GM18498 (cell line): ENCODE results near the gene POLR2F.
"Not testable (repeated sequence)": the region's sequence is repeated elsewhere in the genome, so short reads cannot be mapped to it uniquely, and the experiment has no call there.

Source experiments
- ATAC-seq: cut with Tn5 transposase; IDR thresholded peaks from one replicate; pipeline ENCODE4 v1.9.1; 2021; ENCODE audit warnings: mild to moderate bottlenecking, moderate library complexity; ENCODE audit not compliant: unreplicated experiment

Gene POLR2F

DNA sequence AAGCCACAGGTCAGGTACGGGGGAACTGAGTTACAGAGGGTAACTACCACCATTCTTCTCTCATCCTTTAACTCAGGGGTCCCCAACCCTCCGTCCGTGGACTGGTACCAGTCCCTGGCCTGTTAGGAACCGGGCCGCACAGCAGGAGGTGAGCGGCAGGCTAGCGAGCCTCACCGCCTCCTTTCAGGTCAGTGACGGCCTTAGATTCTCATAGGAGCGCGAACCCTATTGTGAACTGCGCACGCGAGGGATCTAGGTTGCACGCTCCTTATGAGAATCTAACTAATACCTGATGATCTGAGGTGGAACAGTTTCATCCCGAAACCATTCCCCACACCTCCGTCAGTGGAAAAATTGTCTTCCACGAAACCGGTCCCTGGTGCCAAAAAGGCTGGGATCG is 870 bp upstream of the POLR2F start:
- ATAC-seq = not testable (repeated sequence)

DNA sequence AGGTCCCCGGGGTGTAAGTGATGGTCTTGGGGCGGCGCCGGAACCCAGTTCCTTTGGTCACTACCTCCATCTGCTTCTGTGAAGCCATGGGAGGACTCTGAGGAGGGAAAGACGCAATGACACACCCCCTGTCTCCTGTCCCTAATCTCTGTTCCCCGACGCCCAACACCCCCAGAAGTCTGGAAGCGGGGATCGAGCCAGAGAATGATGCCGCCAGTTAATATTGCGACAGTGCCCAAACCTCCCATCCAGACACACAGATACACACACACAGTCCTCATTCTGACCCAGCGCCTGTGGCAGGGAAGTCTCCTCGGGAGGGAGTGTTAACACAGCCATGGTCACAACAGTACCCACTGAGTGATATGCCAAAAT is 450 bp upstream of the POLR2F start:
- ATAC-seq = no peak

DNA sequence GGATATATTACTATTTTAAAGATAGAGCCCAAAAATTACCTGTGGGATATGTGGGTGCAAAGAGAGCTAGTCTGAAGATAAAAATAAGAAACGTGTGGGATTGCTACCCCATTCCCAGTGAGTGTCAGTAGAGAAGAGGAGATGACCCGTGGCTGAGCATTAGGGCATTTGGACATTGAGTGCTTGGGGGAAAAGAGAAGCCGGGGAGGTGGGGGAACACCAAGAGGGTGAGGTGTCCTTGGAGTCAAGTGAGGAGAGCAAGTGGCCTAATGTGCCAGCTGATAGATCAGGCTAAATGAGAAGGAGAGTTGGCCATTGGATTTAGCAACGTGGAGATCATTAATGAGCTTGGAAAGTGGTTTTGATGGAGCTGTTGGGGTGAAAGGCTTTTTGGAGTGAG is 1.2 kb downstream of the POLR2F start:
- ATAC-seq = no peak

DNA sequence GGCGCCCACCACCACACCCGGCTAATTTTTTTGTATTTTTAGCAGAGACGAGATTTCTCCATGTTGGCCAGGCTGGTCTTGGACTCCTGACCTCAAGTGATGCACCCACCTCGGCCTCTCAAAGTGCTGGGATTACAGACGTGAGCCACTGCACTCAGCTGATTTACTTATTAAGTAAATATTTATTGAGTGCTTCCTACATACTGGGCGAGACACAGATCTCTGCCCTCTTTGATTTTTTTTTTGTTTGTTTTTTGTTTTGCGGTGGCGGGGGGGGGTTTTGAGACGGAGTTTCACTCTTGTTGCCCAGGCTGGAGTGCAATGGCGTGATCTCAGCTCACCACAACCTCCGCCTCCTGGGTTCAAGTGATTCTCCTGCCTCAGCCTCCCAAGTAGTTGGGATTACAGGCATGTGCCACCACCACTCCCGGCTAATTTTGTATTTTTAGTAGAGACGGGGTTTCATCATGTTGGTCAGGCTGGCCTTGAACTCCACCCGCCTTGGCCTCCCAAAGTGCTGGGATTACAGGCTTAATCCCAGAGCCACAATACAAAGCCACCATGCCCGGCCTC is 2.4 kb downstream of the POLR2F start:
- ATAC-seq = not testable (repeated sequence)

DNA sequence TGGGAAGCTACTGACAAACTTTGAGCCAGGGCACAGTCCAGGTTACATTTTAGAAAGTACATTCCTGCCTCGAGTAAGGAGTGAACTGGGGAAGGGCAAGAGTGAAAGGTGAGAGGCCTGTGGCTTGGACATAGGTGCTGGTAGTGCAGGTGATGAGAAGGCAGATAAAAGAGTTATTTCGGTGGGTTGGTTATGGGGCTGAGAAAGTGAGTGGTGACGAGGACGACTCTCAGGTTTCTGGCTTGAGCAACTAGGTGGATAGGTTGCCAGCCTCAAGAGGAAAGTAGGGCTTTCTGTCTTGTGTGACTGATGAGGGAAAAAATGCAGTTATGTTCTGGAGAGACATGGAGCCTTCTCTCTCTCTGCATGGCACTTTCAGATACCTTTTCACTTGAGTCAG is 3.7 kb downstream of the POLR2F start:
- ATAC-seq = no peak

DNA sequence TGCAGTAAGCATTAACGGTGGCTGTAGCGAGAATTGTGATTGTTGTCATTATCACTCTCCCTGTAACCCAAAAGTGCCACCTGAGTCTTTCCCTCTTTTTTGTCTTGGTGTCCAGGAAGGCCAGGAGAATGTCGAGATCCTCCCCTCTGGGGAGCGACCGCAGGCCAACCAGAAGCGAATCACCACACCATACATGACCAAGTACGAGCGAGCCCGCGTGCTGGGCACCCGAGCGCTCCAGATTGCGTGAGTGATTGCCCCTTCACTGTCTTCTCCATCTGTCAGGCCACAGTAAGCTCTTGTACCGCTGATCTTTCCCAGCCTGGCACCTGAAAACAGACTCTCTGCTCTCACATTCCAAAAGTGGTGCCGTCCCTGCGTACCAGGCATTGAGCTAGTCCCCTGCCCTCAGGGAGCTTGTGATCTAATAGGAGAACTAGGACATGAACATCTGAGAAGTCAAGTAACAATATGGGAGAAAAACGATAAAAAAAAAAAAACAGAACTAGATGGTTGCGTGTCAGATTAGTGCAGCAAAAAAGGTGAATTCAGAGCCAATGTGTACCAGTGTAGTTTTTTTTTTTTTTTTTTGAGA is 5.8 kb downstream of the POLR2F start:
- ATAC-seq = no peak

DNA sequence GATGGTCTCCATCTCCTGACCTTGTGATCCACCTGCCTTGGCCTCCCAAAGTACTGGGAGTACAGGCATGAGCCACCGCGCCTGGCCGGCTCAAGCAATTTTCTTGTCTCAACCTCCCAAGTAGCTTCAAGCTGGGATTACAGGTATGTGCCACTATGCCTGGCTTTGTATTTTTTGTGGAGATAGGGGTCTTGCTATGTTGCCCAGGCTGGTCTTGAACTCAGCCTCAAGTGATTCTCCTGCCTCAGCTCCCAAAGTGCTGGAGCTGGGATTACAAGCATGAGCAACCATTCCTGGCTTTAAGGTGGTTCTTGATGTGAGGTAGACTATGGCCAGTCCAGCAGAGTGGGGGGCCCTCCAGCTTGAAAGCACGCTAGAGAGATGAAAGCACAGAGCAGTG is 7.6 kb downstream of the POLR2F start:
- ATAC-seq = no peak

DNA sequence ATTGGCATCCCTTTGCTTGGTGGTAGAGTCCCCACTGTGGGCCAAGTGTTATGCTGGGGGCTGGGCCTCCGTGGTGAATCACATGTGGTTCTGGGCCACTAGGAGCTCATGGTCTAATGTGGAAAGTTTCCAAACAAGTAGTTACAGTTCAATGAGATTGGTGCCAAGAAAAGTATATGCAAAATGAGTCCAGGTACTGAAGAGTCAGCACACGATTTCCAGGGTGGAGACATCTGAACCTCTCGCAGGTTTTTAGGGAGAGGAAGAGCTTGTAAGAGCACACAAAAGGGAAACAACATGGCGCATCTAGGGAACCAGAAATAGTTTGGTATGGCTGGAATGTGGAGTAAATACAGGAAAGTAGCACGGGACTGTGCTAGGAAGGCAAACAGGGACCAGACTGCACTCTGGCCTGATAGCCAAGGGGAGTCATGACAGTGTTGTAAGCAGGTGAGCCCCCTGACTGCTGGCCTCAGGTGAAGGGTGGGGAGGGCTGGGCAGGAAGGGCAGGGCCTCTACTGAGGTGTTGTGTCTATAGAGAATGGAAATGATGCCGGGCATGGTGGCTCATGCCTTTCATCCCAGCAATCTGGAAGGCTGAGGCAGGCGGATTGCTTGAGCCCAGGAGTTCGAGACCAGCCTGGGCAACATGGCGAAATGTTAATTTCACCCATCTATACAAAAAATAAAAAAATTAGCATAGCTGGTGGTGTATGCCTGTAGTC is 12.6 kb downstream of the POLR2F start:
- ATAC-seq = no peak

DNA sequence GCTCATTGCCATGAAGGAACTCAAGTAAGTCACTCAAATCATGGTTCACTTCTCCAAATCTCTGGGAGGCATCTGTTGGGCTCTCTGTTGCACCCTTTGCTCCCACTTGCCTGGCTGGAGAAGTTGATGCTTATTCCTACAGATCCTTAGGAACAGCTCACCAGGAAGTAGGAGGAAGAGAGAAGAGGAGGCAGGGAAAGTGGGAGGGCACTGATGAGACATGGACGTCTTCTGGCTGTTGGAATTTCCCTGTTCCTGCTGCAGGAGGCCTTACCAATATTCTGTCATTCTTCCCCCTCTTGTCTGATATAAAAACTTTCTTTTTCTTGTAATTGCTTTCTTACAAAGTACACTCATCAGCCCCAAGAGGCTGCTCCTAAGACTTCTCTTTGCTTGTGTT is 13.6 kb downstream of the POLR2F start:
- ATAC-seq = no peak

DNA sequence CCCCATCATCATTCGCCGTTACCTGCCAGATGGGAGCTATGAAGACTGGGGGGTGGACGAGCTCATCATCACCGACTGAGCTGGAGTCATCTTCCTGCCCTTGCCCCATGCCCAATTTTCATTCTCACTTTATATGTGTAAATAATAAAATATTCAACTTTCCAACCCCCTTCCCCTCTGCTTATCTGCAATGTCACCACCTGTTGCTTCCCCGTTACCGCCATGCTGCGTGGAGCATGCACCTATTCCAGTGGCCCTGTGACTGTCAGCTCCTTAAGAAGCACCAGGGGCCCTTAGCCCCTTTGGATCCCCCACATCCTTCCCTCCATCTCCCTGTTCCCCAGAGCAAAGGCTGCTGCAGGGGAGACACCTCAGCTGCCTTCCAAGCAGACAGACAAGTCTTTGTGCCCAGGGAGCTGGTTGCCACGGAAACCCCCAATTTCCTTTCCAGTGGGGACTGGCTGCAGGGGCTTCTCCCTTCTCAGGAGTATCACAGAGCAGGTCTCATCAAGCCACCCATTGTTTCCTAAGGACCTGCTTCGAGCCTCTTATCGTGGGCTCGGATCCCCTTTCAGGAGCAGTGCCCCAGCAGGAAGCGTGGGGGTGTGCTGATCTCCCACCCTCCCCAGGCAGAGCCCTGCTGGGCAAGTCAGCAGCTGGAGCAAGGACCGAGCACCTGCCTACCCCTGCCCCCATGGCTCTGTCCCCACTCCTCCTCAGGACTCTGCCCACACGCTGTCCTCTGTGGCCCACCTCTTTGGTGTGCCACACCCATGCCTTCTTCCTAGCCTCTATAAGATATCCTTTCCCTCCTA is 14.3 kb downstream of the POLR2F start:
- no peak for ATAC-seq

DNA sequence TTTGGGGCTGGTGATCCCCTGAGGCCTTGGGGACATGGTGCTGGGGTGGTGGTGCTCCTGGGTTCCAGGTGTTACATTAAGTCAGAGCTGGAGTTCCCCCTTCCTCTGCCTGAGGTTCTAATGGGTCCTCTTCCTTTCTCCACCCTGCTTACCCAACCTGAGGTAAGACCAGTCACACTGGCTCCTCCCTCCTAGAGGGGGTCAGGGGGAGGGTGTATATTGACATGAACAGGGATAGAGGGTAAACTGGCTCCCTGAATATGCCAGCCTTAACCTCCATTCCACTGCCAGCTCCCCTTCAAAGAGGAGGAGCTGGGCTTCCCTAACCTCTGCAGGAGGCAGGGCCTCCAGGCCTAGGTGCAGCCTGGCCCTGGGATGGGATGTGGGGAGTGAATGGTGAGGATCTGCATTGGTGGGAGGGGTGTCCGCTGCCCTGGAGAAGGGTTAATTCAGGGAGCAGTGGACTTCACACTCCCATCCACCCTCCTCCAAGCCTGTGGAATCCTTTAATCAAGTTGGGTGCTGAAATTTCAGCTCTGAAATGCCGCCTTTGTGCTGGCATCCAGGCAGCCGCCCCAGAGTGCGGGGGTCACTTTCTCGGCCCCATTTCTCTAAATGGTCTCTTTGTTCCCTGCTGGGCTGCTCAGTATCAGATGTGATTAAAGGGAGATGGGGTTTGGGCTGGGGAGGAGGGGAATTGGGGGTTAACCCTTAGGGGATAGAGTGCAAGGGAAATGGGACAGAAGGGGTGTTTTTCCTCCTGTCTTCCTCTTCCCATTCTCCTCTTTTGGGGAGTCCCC is 15.2 kb downstream of the POLR2F start:
- ATAC-seq = no peak

DNA sequence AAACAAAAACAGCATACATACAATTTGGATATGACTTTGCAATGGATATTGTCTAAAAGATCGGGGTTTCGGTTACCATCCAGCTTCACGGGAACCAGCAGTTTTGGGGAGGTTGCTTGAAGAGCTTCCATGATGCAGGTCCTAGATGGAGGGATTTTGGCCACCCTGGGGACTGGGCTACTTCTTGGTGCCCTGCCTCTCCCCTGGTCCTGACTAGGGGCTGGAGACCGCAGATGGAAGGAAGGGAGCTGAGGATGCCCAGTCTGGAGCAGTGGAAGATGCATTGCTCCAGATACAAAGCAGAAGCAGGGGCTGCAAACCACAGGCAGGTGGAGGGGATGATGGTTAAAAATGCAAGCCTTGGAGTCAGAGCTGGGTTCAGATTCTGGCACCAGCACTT is 17.4 kb downstream of the POLR2F start:
- no peak for ATAC-seq

DNA sequence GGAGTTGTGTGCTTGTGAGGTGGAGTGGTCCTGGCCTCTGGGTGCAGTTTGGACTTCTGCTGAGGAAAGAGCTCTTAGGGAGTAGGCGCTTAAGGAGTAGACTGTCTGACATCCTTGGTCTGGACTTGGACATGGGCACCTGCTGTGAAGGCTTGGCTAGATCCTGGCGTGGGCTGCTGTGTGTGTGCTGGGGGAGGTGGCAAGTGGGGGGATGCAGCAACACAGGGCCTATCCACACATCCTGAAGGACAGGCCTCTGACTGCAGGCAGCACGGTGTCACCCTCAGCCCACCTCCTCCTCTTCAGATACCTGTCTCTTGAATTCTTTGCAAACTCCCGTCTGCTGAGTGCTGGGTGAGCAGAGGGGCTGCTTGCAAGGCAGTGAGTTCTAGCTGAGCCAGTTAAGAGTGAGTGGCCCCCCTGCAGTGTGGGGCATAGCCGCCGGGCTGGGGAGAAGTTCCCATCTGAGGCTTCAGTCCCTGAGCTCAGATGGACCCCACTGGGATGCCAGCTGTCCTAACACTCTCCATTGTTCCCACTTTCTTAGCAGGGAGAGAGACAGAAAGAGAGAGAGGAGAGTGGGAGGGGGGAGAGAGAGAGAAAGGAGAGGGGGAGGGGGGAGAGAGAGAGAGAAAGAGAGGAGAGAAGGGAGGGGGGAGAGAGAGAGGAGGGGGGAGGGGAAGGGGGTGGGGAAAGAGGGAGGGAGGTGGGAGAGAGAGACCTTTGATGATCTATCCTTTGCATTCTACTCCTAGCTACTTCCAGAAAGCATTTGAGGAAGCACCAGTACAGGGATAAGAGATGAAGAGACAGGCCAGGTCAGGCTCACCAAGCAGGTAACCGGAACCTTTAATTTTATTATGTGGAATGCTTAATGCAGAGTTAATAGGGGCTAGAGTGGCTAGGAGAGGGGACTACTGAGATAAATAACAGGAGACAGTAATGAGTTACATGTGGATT is 18.3 kb downstream of the POLR2F start:
- ATAC-seq = no peak

DNA sequence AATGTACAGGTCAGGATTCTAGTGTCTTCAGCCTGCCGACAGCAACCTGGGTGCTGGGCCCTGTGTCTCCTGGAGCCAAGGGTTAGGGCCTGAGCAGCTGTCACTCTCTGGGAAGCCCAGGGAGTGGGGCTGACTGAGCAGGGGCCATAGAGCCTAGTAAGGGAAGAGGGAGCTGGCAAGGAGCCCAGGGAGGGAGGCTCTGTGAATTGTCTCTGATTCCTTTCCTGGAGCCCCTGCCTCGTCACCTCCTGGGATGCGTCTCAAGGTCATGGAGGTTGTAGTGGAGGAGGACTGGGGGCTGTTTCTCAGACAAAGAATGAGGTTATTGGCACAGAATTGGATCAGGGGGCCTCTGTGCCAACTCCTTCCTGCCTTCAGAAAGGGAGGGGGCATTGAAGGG is 19.0 kb downstream of the POLR2F start:
- no peak for ATAC-seq

DNA sequence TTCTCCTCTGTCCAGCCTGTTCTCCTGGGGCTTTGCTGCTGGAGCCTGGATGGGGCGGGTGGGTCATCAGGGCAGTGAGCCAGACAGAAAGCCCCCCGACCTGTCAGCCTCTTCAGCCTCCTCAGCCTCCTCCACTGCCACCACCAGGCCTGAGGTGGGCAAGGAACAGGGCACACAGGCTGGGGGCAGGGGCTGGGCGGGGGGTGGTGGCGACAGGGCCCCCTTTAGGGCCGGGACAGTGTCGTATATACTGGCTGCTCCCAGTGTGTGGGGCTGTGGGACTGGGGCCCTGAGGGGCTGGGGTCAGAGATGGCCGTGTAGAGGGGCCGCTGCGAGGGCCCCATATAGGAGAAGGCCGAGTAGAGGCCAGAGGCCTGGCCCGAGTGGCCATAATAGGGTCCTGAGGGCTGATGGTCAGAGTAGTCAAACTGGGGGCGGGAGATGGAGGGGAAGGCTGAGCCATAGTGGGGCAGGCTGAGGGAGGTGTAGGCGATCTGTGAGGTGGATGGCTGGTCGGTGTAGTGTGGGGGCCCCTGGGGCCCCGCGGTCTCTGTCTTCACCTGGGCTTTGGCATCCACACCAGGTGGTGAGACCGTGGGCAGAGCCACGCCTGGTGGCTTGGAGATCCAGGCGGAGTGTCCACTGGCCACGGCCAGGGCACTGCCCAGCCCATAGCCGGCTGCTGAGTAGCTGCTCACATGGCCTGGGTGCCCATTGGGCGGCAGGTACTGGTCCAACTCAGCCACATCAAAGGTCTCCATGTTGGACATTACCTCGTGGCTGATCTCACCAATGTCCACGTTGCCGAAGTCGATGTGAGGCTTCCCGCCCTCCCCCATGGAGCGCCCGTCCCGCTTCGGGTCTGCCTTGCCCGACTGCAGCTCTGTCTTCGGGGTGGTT is 20.0 kb downstream of the POLR2F start:
- no peak for ATAC-seq

DNA sequence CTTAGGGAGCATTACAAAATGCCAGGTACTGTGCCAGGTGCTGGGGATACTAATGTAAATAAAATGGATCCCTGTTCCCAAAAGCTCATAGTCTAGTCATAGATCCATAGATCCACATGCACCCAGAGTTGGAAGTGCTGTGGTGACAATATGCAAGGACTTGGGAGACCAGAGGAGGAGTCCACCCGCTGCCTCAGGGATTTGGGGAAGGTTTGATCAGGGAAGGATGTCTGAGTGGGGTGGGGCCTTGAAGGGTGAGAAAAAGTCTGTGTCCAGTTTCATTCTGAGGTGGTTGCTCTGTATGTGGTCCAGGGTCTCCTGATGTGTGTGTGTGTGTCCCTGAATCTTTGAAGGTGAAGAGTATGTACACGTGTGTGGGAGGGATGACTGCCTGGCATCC is 21.7 kb downstream of the POLR2F start:
- no peak for ATAC-seq

DNA sequence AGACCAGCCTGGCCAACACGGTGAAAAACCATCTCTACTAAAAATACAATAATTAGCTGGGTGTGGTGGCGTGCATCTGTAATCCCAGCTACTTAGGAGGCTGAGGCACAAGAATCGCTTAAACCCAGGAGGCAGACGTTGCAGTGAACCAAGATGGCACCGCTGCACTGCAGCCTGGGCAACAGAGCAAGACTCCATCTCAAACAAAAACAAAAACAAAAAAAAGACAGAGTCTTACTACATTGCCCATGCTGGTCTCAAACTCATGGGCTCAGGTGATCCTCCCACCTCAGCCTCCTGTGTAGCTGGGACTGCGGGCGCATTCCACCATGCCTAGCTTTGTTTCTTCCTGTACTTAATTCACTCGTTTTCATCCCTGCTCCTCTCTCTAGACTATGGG is 22.5 kb downstream of the POLR2F start:
- ATAC-seq = not testable (repeated sequence)

DNA sequence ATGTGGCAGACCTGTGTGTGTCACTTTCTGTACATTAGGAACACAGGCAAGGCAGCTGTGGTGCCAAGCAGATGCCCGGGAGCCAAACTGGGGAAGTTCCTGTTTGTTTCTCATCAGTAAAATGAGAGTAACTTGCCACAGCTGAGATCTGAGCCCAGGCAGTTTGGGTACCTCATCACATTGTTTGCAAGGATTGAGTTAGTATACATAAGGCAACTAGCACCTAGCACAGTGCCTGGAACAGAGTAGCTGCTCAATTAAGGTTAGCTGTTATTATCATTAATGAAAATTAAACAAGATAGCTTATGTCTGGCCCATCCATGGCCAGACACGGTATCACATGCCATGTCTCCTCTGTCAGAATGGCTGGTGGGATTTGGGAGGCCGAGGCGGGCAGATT is 23.0 kb downstream of the POLR2F start:
- ATAC-seq = no peak

DNA sequence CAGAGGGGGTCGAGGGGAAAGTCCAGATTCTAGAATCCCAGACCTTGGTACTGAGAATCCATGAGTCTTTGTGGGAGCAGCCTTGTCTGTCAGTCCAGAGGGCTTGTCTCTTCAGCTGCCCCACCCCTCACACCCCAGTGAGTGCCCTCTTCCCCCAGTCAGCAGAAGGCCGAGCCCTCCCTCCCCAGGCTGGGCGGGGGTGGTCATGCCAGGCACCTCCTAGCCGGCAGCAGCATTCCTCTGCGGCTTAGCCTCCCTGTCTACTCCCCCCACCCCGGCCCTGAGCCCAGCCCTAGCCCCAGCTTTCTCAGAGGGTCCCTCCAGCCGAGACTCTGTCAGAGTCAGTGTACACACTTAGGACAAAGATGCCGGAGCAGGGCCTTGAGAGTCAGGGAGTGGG is 26.3 kb downstream of the POLR2F start:
- no peak for ATAC-seq
